A549 treated with Mapracorat at 1 μM for 4 hours (cell line): ENCODE results near the gene KCMF1. TPM values are rescaled to one million over a fixed set of nuclear protein-coding genes. Genes with fewer than 3 reads are reported as not detected.

Source experiments
- total RNA-seq: library from RNA; stranded (reverse); fragments of 200-300 nt; extraction: Qiagen RNA extraction; gene quantifications from 5 replicates; pipeline ENCODE4 v1.2.3, GENCODE V29; 2022

Gene KCMF1
- 110 to 124 TPM (median 113 TPM) in 5 replicates for total RNA-seq

DNA sequence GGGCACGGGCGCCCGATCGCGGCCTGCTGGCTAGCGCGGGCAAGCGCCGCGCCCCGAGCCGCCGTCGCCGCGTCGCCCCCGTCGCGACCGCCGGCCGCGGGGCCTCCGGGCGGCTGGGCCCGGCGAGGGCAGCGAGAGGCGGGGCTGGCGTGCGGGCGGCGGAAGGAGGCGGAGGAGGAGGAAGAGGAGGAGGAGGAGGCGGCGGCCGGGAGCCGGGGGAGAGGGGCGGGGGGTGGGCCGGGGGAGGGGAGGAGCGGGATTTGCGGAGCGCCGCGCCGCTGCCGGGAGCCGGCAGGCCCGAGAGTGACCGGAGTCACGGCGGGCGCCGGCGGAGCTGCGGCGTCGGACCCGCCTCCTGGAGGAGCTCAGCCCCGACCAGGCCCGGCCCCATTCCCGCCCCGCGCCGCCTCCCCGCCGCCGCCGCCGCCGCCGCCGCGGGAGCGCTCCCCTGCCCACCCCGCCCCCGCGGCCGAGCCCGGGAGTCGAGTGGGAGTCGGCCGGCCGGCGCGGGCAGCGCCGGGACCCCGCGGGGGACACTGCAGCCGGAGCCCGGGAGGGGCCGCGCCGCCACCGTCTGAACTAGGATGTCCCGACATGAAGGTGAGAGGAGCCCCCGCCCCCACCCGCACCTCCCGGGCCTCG is at the start of gene KCMF1:
KCMF1 (plus strand) TSS at position 294 of the 642 bp plus-strand sequence; CDS start at position 585, 291 bp downstream.

Other genes with a start within 250 kb of the KCMF1 start
- 10.3 to 14.7 TPM (median 12.5 TPM) in 5 replicates for gene TRABD2A, start 90.1 kb upstream of the KCMF1 start, total RNA-seq
- gene TMSB10, start 65.5 kb upstream of the KCMF1 start, total RNA-seq, result 9,237 to 10,710 TPM (median 10,051 TPM) in 5 replicates
- gene TCF7L1, start 162.2 kb downstream of the KCMF1 start, total RNA-seq, result 7.8 to 10.4 TPM (median 9.9 TPM) in 5 replicates